Choroid plexus epithelial cell (primary cell): ENCODE measurements around the gene ECHDC1.

Experiments used
- DNase-seq: peaks from one replicate; pipeline ENCODE4 v3.0.0-alpha.2; 2010; ENCODE audit warnings: low read depth
- H3K4me3 ChIP-seq: 2 replicates; pipeline ENCODE4 v1.5.1; 2011; ENCODE audit warnings: low read depth, mild to moderate bottlenecking, control low read depth, low read length, moderate library complexity
- CTCF ChIP-seq: conservative IDR thresholded peaks from 2 replicates; pipeline ENCODE4 v1.5.1; 2011; ENCODE audit warnings: low read depth, mild to moderate bottlenecking, control low read depth, inconsistent platforms, low read length, moderate library complexity

Gene ECHDC1

GRCh38 chr6:127300411-127300810 is 43.0 kb downstream of the ECHDC1 start:
- TF ChIP-seq CTCF: peak; percentile 2
- DNase-seq: peak; percentile 83
- H3K4me3 ChIP-seq: no peak overlapping the region

GRCh38 chr6:127299522-127300240 is 43.7 kb downstream of the ECHDC1 start:
- no peak overlapping the region for H3K4me3 ChIP-seq
- no peak for DNase-seq

GRCh38 chr6:127298475-127298874 is 44.9 kb downstream of the ECHDC1 start:
- no peak for DNase-seq
- no peak for TF ChIP-seq CTCF
- H3K4me3 ChIP-seq: no peak overlapping the region

More at GRCh38 chr6:127299522-127300240, 43.7 kb downstream of the ECHDC1 start:
- no peak for TF ChIP-seq CTCF

GRCh38 chr6:127297502-127298070 is 45.8 kb downstream of the ECHDC1 start:
- no peak for DNase-seq
- H3K4me3 ChIP-seq: no peak overlapping the region
- no peak for TF ChIP-seq CTCF

GRCh38 chr6:127291495-127291894 is 51.9 kb downstream of the ECHDC1 start:
- no peak for DNase-seq
- TF ChIP-seq CTCF: no peak
- no peak overlapping the region for H3K4me3 ChIP-seq

GRCh38 chr6:127290391-127291265 is 52.8 kb downstream of the ECHDC1 start:
- no peak for TF ChIP-seq CTCF
- no peak for DNase-seq
- no peak overlapping the region for H3K4me3 ChIP-seq
